Ishikawa (cell line): ENCODE measurements around the gene PDE7B.

ENCODE experiments used
- CEBPB ChIP-seq: IDR thresholded peaks from 2 replicates; pipeline ENCODE4 v1.6.1; 2012
- CREB1 ChIP-seq: IDR thresholded peaks from 2 replicates; pipeline ENCODE4 v1.6.1; 2012; ENCODE audit warnings: low read depth
- EGR1 ChIP-seq: IDR thresholded peaks from 2 replicates; pipeline ENCODE4 v1.6.1; 2012
- EP300 ChIP-seq: IDR thresholded peaks from 2 replicates; pipeline ENCODE4 v1.6.1; 2012; ENCODE audit warnings: borderline replicate concordance
- FOXM1 ChIP-seq: IDR thresholded peaks from 2 replicates; pipeline ENCODE4 v1.6.1; 2012; ENCODE audit warnings: low read depth, borderline replicate concordance
- MAX ChIP-seq: IDR thresholded peaks from 2 replicates; pipeline ENCODE4 v1.6.1; 2012
- NFIC ChIP-seq: IDR thresholded peaks from 2 replicates; pipeline ENCODE4 v1.6.1; 2012
- RAD21 ChIP-seq: IDR thresholded peaks from 2 replicates; pipeline ENCODE4 v1.6.1; 2012; ENCODE audit warnings: low read depth
- TAF1 ChIP-seq: IDR thresholded peaks from 2 replicates; pipeline ENCODE4 v1.6.1; 2012; ENCODE audit warnings: low read depth, mild to moderate bottlenecking
- TCF12 ChIP-seq: IDR thresholded peaks from 2 replicates; pipeline ENCODE4 v1.6.1; 2012; ENCODE audit warnings: low read depth
- TEAD4 ChIP-seq: IDR thresholded peaks from 2 replicates; pipeline ENCODE4 v1.6.1; 2012
- YY1 ChIP-seq: IDR thresholded peaks from 2 replicates; pipeline ENCODE4 v1.6.1; 2012; ENCODE audit warnings: low read depth
- ZBTB7A ChIP-seq: IDR thresholded peaks from 2 replicates; pipeline ENCODE4 v1.6.1; 2012; ENCODE audit warnings: low read depth
- TF ChIP-seq, protein P1 (sequence below): IDR thresholded peaks from 2 replicates; pipeline ENCODE4 v1.6.1; 2012; ENCODE audit warnings: low read depth, mild to moderate bottlenecking
- TF ChIP-seq, protein P2 (sequence below): IDR thresholded peaks from 2 replicates; pipeline ENCODE4 v1.6.1; 2012

The PDE7B gene

GRCh38 chr6:136020691-136021090 lies 169.2 kb downstream of the PDE7B start:
- TF ChIP-seq FOXM1 (no peak), YY1 (no peak), CREB1 (no peak), MAX (no peak)

DNA sequence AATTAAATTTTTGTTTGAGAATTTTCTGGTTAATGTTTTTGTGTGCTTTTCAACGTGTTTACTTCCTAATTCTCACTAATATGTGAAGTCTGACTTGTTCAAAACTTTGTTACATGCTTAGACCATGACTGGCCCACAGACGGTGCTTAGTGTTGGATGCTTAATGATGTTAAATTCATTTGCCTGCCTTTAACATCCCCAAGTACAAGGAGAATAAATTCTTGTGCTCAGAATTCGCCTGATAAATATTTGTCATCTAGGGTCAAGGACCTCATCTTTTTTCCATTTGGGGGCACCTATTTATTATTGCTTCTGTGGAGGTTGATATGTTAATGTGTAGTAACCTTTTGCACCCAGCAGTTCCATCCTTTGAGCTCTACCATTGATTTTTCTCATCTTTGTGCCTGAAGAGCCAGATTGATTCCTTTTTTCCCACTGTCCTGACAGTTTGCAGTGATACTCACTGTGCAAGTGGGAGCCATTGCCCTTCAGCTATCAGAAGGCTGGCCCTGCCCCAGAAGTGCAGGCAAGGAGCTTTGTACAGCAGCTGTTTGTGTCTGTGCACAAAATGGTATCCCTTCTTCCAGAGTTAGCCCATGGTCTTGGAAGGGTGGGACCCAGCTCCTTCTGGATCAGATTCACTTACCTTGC lies 170.8 kb downstream of the PDE7B start:
- TF ChIP-seq CREB1 (no peak), EGR1 (no peak), EP300 (no peak)

DNA sequence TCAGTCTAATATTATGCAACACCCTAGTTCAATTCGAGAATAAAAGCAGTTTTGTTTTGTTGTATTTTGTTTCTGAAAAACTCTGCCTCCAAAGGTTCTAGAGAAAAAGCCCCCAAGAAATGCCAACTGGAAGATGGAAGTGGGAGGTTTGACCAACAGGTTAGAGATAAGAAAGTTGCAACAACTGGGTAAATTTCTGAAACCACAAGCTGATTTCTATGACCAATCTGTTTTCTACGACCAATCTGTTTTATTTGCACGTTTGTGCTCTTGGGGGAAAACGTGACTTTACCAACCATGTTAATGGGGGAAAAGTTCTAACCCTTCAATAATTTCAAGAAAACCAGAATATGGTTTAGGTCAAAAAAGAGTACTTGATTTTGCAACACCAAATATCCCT lies 173.2 kb downstream of the PDE7B start:
- TF ChIP-seq MAX (no peak), FOXM1 (no peak), TCF12 (no peak), RAD21 (no peak), TEAD4 (no peak), CEBPB (no peak), EGR1 (no peak), EP300 (no peak), NFIC (no peak), YY1 (no peak), TAF1 (no peak), CREB1 (no peak), ZBTB7A (no peak)
- TF ChIP-seq, protein P1, sequence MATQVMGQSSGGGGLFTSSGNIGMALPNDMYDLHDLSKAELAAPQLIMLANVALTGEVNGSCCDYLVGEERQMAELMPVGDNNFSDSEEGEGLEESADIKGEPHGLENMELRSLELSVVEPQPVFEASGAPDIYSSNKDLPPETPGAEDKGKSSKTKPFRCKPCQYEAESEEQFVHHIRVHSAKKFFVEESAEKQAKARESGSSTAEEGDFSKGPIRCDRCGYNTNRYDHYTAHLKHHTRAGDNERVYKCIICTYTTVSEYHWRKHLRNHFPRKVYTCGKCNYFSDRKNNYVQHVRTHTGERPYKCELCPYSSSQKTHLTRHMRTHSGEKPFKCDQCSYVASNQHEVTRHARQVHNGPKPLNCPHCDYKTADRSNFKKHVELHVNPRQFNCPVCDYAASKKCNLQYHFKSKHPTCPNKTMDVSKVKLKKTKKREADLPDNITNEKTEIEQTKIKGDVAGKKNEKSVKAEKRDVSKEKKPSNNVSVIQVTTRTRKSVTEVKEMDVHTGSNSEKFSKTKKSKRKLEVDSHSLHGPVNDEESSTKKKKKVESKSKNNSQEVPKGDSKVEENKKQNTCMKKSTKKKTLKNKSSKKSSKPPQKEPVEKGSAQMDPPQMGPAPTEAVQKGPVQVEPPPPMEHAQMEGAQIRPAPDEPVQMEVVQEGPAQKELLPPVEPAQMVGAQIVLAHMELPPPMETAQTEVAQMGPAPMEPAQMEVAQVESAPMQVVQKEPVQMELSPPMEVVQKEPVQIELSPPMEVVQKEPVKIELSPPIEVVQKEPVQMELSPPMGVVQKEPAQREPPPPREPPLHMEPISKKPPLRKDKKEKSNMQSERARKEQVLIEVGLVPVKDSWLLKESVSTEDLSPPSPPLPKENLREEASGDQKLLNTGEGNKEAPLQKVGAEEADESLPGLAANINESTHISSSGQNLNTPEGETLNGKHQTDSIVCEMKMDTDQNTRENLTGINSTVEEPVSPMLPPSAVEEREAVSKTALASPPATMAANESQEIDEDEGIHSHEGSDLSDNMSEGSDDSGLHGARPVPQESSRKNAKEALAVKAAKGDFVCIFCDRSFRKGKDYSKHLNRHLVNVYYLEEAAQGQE: no peak
- TF ChIP-seq, protein P2, sequence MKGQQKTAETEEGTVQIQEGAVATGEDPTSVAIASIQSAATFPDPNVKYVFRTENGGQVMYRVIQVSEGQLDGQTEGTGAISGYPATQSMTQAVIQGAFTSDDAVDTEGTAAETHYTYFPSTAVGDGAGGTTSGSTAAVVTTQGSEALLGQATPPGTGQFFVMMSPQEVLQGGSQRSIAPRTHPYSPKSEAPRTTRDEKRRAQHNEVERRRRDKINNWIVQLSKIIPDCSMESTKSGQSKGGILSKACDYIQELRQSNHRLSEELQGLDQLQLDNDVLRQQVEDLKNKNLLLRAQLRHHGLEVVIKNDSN: no peak

GRCh38 chr6:136025736-136026135 lies 174.2 kb downstream of the PDE7B start:
- TF ChIP-seq EP300: no peak
- no peak for TF ChIP-seq EGR1
- no peak for TF ChIP-seq YY1
- TF ChIP-seq TCF12: no peak
- TF ChIP-seq TEAD4: no peak
- TF ChIP-seq NFIC: no peak
- no peak for TF ChIP-seq CREB1
- no peak for TF ChIP-seq TAF1
- TF ChIP-seq CEBPB: no peak
- TF ChIP-seq, protein P1: no peak
- no peak for TF ChIP-seq ZBTB7A
- no peak for TF ChIP-seq FOXM1

DNA sequence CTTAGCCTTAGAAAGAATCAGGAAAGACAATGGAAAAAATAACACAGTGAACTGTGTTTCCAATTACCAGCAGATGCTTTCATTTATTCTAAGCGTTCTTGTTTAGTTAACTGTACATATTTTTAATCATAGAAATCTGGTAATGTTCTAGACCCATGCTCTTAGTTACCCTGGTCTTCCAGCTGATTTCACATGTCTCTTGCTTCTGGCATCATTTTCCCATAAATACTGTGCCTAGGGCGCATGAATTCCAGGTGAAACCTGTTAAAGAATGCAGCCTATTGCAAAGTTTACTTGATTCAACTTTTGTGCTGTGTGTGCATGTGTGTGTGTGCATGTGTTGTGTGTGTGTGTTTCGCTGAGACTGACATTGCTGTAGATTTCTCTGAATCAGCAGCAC lies 178.6 kb downstream of the PDE7B start:
- no peak for TF ChIP-seq NFIC
- no peak for TF ChIP-seq YY1
- TF ChIP-seq, protein P2: no peak
- no peak for TF ChIP-seq MAX
- no peak for TF ChIP-seq TCF12
- TF ChIP-seq TEAD4: no peak
- no peak for TF ChIP-seq EP300
- TF ChIP-seq FOXM1: no peak
- TF ChIP-seq EGR1: no peak

- TF ChIP-seq RAD21 (peak; percentile 31; the same call in 1 of the 2 replicates), TAF1 (no peak)
Measured at GRCh38 chr6:136031982-136032381, 180.5 kb downstream of the PDE7B start.
